Measurements from ENCODE around the gene MGMT.

Gene MGMT

GRCh38 chr10:129815898-129816655, 349.0 kb downstream of the MGMT start:
- no peak for DNase-seq

GRCh38 chr10:129816656-129817045, 349.6 kb downstream of the MGMT start:
- no peak for DNase-seq

All from RPMI8226 (cell line).